Liver (tissue), 9 donors: ENCODE measurements around the gene ZNF329. TPM values are rescaled to one million over a fixed set of nuclear protein-coding genes. Genes with fewer than 3 reads are reported as not detected.

Source experiments
- DNase-seq: peaks from one replicate; pipeline ENCODE4 v3.0.0-alpha.2; 2017; ENCODE audit warnings: low spot score
- H3K27ac ChIP-seq, 2 donors: one replicate each; pipeline ENCODE4 v1.7.0; 2013; ENCODE audit warnings: inconsistent platforms in 2 of 2, low read length in 2 of 2, control low read depth in 1 of 2, low read depth in 1 of 2, mild to moderate bottlenecking in 1 of 2
- H3K27me3 ChIP-seq, 4 donors: one replicate each; pipeline versions ENCODE4 v1.6.1 to v1.7.0; 2013; ENCODE audit warnings: low read length in 3 of 4, inconsistent platforms in 1 of 4, mild to moderate bottlenecking in 1 of 4, moderate library complexity in 1 of 4; ENCODE audit not compliant: control insufficient read depth in 4 of 4, insufficient read depth in 4 of 4
- H3K36me3 ChIP-seq, 4 donors: one replicate each; pipeline versions ENCODE4 v1.6.1 to v1.7.0; 2013; ENCODE audit warnings: low read length in 3 of 4, mild to moderate bottlenecking in 3 of 4, low read depth in 1 of 4, moderate library complexity in 1 of 4; ENCODE audit not compliant: control insufficient read depth in 4 of 4, insufficient read depth in 3 of 4
- H3K4me1 ChIP-seq, 4 donors: one replicate each; pipeline versions ENCODE4 v1.6.1 to v1.7.0; 2013; ENCODE audit warnings: low read length in 3 of 4, mild to moderate bottlenecking in 3 of 4, moderate library complexity in 1 of 4; ENCODE audit not compliant: control insufficient read depth in 4 of 4, insufficient read depth in 4 of 4
- H3K4me3 ChIP-seq, 3 donors: one replicate each; pipeline versions ENCODE4 v1.6.1 to v1.7.0; 2013; ENCODE audit warnings: low read length in 3 of 3, control low read depth in 1 of 3, low read depth in 1 of 3, mild to moderate bottlenecking in 1 of 3
- H3K9ac ChIP-seq, 2 donors: one replicate each; pipeline ENCODE4 v1.7.0; 2013; ENCODE audit warnings: low read length in 2 of 2, mild to moderate bottlenecking in 2 of 2, moderate library complexity in 2 of 2, control low read depth in 1 of 2, low read depth in 1 of 2
- H3K9me3 ChIP-seq, 4 donors: one replicate each; pipeline versions ENCODE4 v1.6.1 to v1.7.0; 2013; ENCODE audit warnings: low read length in 3 of 4; ENCODE audit not compliant: control insufficient read depth in 4 of 4
- ATF3 ChIP-seq: IDR thresholded peaks from 2 replicates; pipeline ENCODE4 v1.6.1; 2016; ENCODE audit warnings: antibody characterized with exemption
- FOXA1 ChIP-seq: IDR thresholded peaks from 2 replicates; pipeline ENCODE4 v1.6.1; 2016; ENCODE audit warnings: antibody characterized with exemption
- FOXA2 ChIP-seq: IDR thresholded peaks from 2 replicates; pipeline ENCODE4 v1.6.1; 2016; ENCODE audit warnings: antibody characterized with exemption
- GABPA ChIP-seq, 2 donors: IDR thresholded peaks in 1 of 2; conservative IDR thresholded peaks in 1 of 2; 2 replicates each; pipeline ENCODE4 v1.6.1; 2016; ENCODE audit warnings: antibody characterized with exemption in 2 of 2, mild to moderate bottlenecking in 1 of 2, moderate library complexity in 1 of 2
- HNF4A ChIP-seq, 2 donors: conservative IDR thresholded peaks; 2 replicates each; pipeline ENCODE4 v1.6.1; 2016; ENCODE audit warnings: antibody characterized with exemption in 2 of 2, mild to moderate bottlenecking in 2 of 2
- HNF4G ChIP-seq: IDR thresholded peaks from 2 replicates; pipeline ENCODE4 v1.6.1; 2016; ENCODE audit warnings: antibody characterized with exemption
- JUND ChIP-seq, 2 donors: IDR thresholded peaks; 2 replicates each; pipeline ENCODE4 v1.6.1; 2016; ENCODE audit warnings: antibody characterized with exemption in 2 of 2
- MAX ChIP-seq: IDR thresholded peaks from 2 replicates; pipeline ENCODE4 v1.6.1; 2016; ENCODE audit warnings: antibody characterized with exemption
- NR2F2 ChIP-seq: IDR thresholded peaks from 2 replicates; pipeline ENCODE4 v1.6.1; 2016; ENCODE audit warnings: antibody characterized with exemption
- RAD21 ChIP-seq, 2 donors: IDR thresholded peaks; 2 replicates each; pipeline ENCODE4 v1.6.1; 2016; ENCODE audit warnings: antibody characterized with exemption in 2 of 2, mild to moderate bottlenecking in 2 of 2
- REST ChIP-seq: IDR thresholded peaks from 2 replicates; pipeline ENCODE4 v1.6.1; 2016; ENCODE audit warnings: antibody characterized with exemption, mild to moderate bottlenecking
- SP1 ChIP-seq: IDR thresholded peaks from 2 replicates; pipeline ENCODE4 v1.6.1; 2018; ENCODE audit warnings: antibody characterized with exemption, mild to moderate bottlenecking
- TAF1 ChIP-seq: conservative IDR thresholded peaks from 2 replicates; pipeline ENCODE4 v1.6.1; 2016; ENCODE audit warnings: antibody characterized with exemption, mild to moderate bottlenecking
- YY1 ChIP-seq: IDR thresholded peaks from 2 replicates; pipeline ENCODE4 v1.6.1; 2016; ENCODE audit warnings: antibody characterized with exemption, mild to moderate bottlenecking
- WGBS: extraction: QIAGEN DNeasy Blood & Tissue Kit; methylation state at CpG from one replicate; pipeline ENCODE4 v1.1.7; 2013; 5-methylcytosine and 5-hydroxymethylcytosine counted together
- polyA plus RNA-seq, 2 donors: library from polyadenylated mRNA; stranded (reverse) in 1 of 2; unstranded in 1 of 2; fragments of 200-250 nt in 1 of 2; fragments of >200 nt in 1 of 2; fragmentation: Nextera tagmentation in 1 of 2; extraction: Ambion mirVana in 1 of 2; gene quantifications; one replicate each; pipeline versions ENCODE4 v1.2.1 to v1.2.3, GENCODE V29; 2013 to 2015
- total RNA-seq, 2 donors: library from RNA; depleted of rRNA; stranded (reverse); fragments of >200 nt; gene quantifications; one replicate each; pipeline ENCODE4 v1.2.3, GENCODE V29; 2014
- donor health status: healthy.
- donor health status: healthy.
- donor health status: healthy.
- donor health status: healthy.
- donor health status: healthy.

ZNF329 gene
- total and polyA plus RNA-seq, 4 donors: 1.2 to 6.8 (median 3.8) TPM

GRCh38 chr19:58128041-58128685, 22.4 kb downstream of the ZNF329 start:
- peaks cover 11 to 49% (median 39%) of the 10 kb centered on the region in 4 donors for H3K36me3 ChIP-seq
- TF ChIP-seq YY1 (no peak), HNF4G (no peak), TAF1 (no peak)
- 97% methylated on average over 12 of the region's 12 CpGs for WGBS
- no peak overlapping the region for H3K9ac ChIP-seq
- no peaks in the 10 kb centered on the region for H3K27me3 ChIP-seq
- H3K9me3 ChIP-seq: peaks cover 63 to 92% (median 76%) of the 10 kb centered on the region in 4 donors
- H3K4me1 ChIP-seq: no peaks in the 10 kb centered on the region
- no peak overlapping the region for H3K27ac ChIP-seq
- no peak for DNase-seq
- peak overlapping the region in 2 of 3 donors; percentile 66 to 80 for H3K4me3 ChIP-seq

GRCh38 chr19:58123354-58123753, 27.2 kb downstream of the ZNF329 start:
- H3K4me3 ChIP-seq: peak overlapping the region in 2 of 3 donors; percentile 37 to 48
- no peaks in the 10 kb centered on the region for H3K27me3 ChIP-seq
- no peak overlapping the region for H3K27ac ChIP-seq
- peaks cover 64 to 88% (median 82%) of the 10 kb centered on the region in 4 donors for H3K9me3 ChIP-seq
- WGBS: 66% methylated on average over 5 of the region's 5 CpGs
- H3K4me1 ChIP-seq: no peaks in the 10 kb centered on the region
- DNase-seq: no peak
- no peak for TF ChIP-seq MAX
- TF ChIP-seq RAD21 (IDR thresholded peaks at IDR 0.05): no peak
- TF ChIP-seq NR2F2: no peak
- TF ChIP-seq HNF4G: no peak
- no peak for TF ChIP-seq FOXA2
- TF ChIP-seq YY1: no peak
- TF ChIP-seq FOXA1: no peak
- no peak for TF ChIP-seq TAF1
- no peak for TF ChIP-seq ATF3
- TF ChIP-seq REST: no peak
- TF ChIP-seq GABPA (IDR thresholded peaks at IDR 0.05 in 1 of 2, conservative IDR thresholded peaks at IDR 0.05 in 1 of 2): no peak
- TF ChIP-seq HNF4A (conservative IDR thresholded peaks at IDR 0.05): no peak
- TF ChIP-seq SP1: no peak
- TF ChIP-seq JUND (IDR thresholded peaks at IDR 0.05): no peak
- H3K36me3 ChIP-seq: peaks cover 0 to 15% (median 9%) of the 10 kb centered on the region in 4 donors
- no peak overlapping the region for H3K9ac ChIP-seq
